Endothelial cell of umbilical vein (primary cell): ENCODE results near the gene DMAC2L. TPM values are rescaled to one million over a fixed set of nuclear protein-coding genes. Genes with fewer than 3 reads are reported as not detected.

ENCODE experiments used
- BruUV-seq: library from RNA; stranded (reverse); fragments of 400-500 nt; replicated peaks from 2 replicates; lab custom pipeline; 2021; lab: Mats Ljungman, UMichigan
- CTCF ChIA-PET: fragments of 300-600, 350-600 bp; sonication (Branson Sonifier 250); formaldehyde crosslinking; loops from one replicate; lab custom pipeline; 2021; ENCODE audit warnings: antibody characterized with exemption, inconsistent platforms; lab: Charles Lee
- POLR2A ChIA-PET: fragments of 300-600, 350-600 bp; sonication (Branson Sonifier 250); formaldehyde crosslinking; loops from one replicate; lab custom pipeline; 2021; ENCODE audit warnings: antibody characterized with exemption, inconsistent platforms; lab: Charles Lee
- DNase-seq: peaks from one replicate; pipeline ENCODE4 v3.0.0-alpha.2; 2011; ENCODE audit warnings: low read depth, low spot score
- FAIRE-seq: peaks from 2 replicates; lab custom pipeline; 2011; peaks lifted over from hg19 to GRCh38; lab: Jason Lieb, UNC
- H2AFZ ChIP-seq: 2 replicates; pipeline ENCODE4 v1.6.0; 2012; ENCODE audit warnings: low read depth, low read length, control low read depth, inconsistent platforms
- H3K27ac ChIP-seq: 2 replicates; pipeline ENCODE4 v1.5.1; 2011; ENCODE audit warnings: low read depth, mild to moderate bottlenecking, control low read depth, low read length, moderate library complexity; ENCODE audit not compliant: insufficient read depth
- H3K27me3 ChIP-seq, 2 experiments: 2 replicates each; pipeline versions ENCODE4 v1.6.0 to v1.6.1; 2011; ENCODE audit warnings: low read length in 2 of 2, mixed read lengths in 1 of 2; ENCODE audit not compliant: control insufficient read depth in 2 of 2, insufficient read depth in 2 of 2
- H3K36me3 ChIP-seq, 2 experiments: 2 replicates in 1 of 2; 3 replicates in 1 of 2; pipeline ENCODE4 v1.5.1; 2011; ENCODE audit warnings: low read length in 2 of 2, mild to moderate bottlenecking in 1 of 2, moderate library complexity in 1 of 2; ENCODE audit not compliant: control insufficient read depth in 2 of 2, insufficient read depth in 2 of 2; ENCODE audit errors: extremely low read depth in 1 of 2
- H3K4me1 ChIP-seq: 3 replicates; pipeline ENCODE4 v1.5.1; 2011; ENCODE audit warnings: mild to moderate bottlenecking, low read length; ENCODE audit not compliant: control insufficient read depth, insufficient read depth; ENCODE audit errors: extremely low read depth
- H3K4me2 ChIP-seq: 2 replicates; pipeline ENCODE4 v1.6.1; 2011; ENCODE audit warnings: low read length, control low read depth, mixed read lengths; ENCODE audit not compliant: insufficient read depth
- H3K4me3 ChIP-seq, 3 experiments: fragments of 200-600 bp in 1 of 3; sonication (generic), shearing (Covaris generic) in 1 of 3; replicated peaks in 1 of 3; 2 replicates each; pipeline ENCODE4 v1.5.1; 2011 to 2016; ENCODE audit warnings: control low read depth in 3 of 3, low read length in 3 of 3, mild to moderate bottlenecking in 2 of 3, inconsistent platforms in 1 of 3, low read depth in 1 of 3, moderate library complexity in 1 of 3; ENCODE audit not compliant: insufficient read depth in 1 of 3
- H3K79me2 ChIP-seq: 2 replicates; pipeline ENCODE4 v1.6.0; 2012; ENCODE audit warnings: low read length, inconsistent platforms; ENCODE audit not compliant: control insufficient read depth, insufficient read depth
- H3K9ac ChIP-seq: replicated peaks from 2 replicates; pipeline ENCODE3; 2011; ENCODE audit warnings: low read length, control low read depth; ENCODE audit not compliant: insufficient read depth; ENCODE audit errors: extremely low read depth
- H3K9me1 ChIP-seq: replicated peaks from 3 replicates; pipeline ENCODE4 v1.6.0; 2011; ENCODE audit warnings: mild to moderate bottlenecking, low read length; ENCODE audit not compliant: control insufficient read depth, insufficient read depth; ENCODE audit errors: extremely low read depth
- H3K9me3 ChIP-seq: replicated peaks from 2 replicates; pipeline ENCODE4 v1.5.1; 2012; ENCODE audit warnings: low read length, inconsistent platforms; ENCODE audit not compliant: control insufficient read depth, insufficient read depth
- H4K20me1 ChIP-seq: replicated peaks from 2 replicates; pipeline ENCODE3; 2011; ENCODE audit warnings: mild to moderate bottlenecking, low read length; ENCODE audit not compliant: control insufficient read depth, insufficient read depth; ENCODE audit errors: extremely low read depth
- EZH2 ChIP-seq: IDR thresholded peaks from 2 replicates; pipeline ENCODE4 v1.6.1; 2012; ENCODE audit warnings: borderline replicate concordance, low read depth, mild to moderate bottlenecking, moderate library complexity, low read length, inconsistent platforms; ENCODE audit not compliant: severe bottlenecking
- FOS ChIP-seq: IDR thresholded peaks from 2 replicates; pipeline ENCODE4 v1.6.1; 2011; ENCODE audit warnings: mild to moderate bottlenecking, low read length, moderate library complexity, borderline replicate concordance; ENCODE audit not compliant: insufficient read depth
- GATA2 ChIP-seq: IDR thresholded peaks from 2 replicates; pipeline ENCODE4 v1.7.0; 2011; ENCODE audit warnings: low read depth, mild to moderate bottlenecking, moderate library complexity, mixed read lengths, low read length; ENCODE audit not compliant: insufficient read length, insufficient read depth
- JUN ChIP-seq: IDR thresholded peaks from 2 replicates; pipeline ENCODE4 v1.6.1; 2011; ENCODE audit warnings: borderline replicate concordance, low read depth; ENCODE audit not compliant: insufficient read length, insufficient read depth
- MYC ChIP-seq: IDR thresholded peaks from one replicate; pipeline ENCODE4 v1.6.1; 2011; ENCODE audit warnings: mild to moderate bottlenecking, low read depth, low read length
- POLR2A ChIP-seq: IDR thresholded peaks from 2 replicates; pipeline ENCODE4 v1.6.1; 2012; ENCODE audit warnings: low read depth, mild to moderate bottlenecking, control low read depth, low read length
- POLR2AphosphoS5 ChIP-seq: IDR thresholded peaks from 2 replicates; pipeline ENCODE4 v1.6.1; 2012; ENCODE audit warnings: low read depth, mild to moderate bottlenecking, control low read depth, low read length, moderate library complexity; ENCODE audit not compliant: insufficient read depth
- dilution Hi-C: fragments of 300-500 bp; cut with MboI; formaldehyde crosslinking; loops from one replicate; pipeline ENCODE4 v1.15.0; 2019; ENCODE audit warnings: low sequenced_read_pairs; ENCODE audit not compliant: extremely low pct_ligation_motif_present
- intact Hi-C: fragments of 100-400 bp; cut with micrococcal nuclease; formaldehyde crosslinking; loops from one replicate; pipeline ENCODE4 v1.10.0; 2022
- polyA plus RNA-seq, 4 experiments: library from polyadenylated mRNA; depleted of rRNA in 3 of 4; stranded (reverse) in 3 of 4; unstranded in 1 of 4; fragments of >200 nt; gene quantifications; 2 replicates each; pipeline versions ENCODE4 v1.2.1 to v1.2.3, GENCODE V29; 2011 to 2012; ENCODE audit warnings: missing spikeins in 1 of 4
- total RNA-seq: library from RNA; stranded (reverse); gene quantifications from 2 replicates; pipeline ENCODE4 v1.2.3, GENCODE V29; 2021
- TF ChIP-seq, protein P1 (sequence below), 2 donors: IDR thresholded peaks; 1 replicate in 1 of 2; 2 replicates in 1 of 2; pipeline ENCODE4 v1.5.1; 2011; ENCODE audit warnings: low read length in 2 of 2, mild to moderate bottlenecking in 2 of 2, moderate library complexity in 2 of 2, control low read depth in 1 of 2, inconsistent platforms in 1 of 2, low read depth in 1 of 2; ENCODE audit not compliant: insufficient read depth in 1 of 2; ENCODE audit errors: extremely low read depth in 1 of 2
- TF ChIP-seq, protein P2 (sequence below): IDR thresholded peaks from 2 replicates; pipeline ENCODE4 v1.6.1; 2011; ENCODE audit not compliant: insufficient read depth, insufficient read length

Gene DMAC2L
- total and polyA plus RNA-seq, 2 donors (not counting 3 experiments of a cell fraction or from before 2014, with no cell fraction given) = 13.9 to 19.2 TPM

DNA sequence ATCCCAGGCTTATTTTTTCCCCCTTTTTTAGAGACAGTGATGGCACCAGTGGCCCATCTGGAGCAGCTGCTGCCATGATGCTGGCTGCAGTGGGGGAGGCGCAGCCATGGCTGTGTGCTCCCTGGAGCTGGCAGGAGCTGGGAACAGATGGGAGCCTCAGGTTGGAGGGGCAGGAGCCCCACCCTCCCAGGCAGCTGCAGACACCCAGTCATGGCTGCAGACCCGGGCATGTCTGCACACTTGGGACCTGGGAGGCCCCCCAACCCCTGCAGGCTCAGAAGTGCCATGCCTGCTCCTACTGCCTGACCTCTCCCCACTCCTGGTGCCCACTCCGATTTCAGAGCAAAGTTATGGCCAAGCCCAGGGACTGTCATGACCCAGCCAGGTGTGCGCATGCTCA lies 59.4 kb downstream of the DMAC2L start:
- no peak for DNase-seq
- intact Hi-C loops (no loop called here), dilution Hi-C loops (no loop called here)
- Histone ChIP-seq H3K79me2 (no peaks in the 10 kb centered on the region), H3K9me3 (no peaks in the 10 kb centered on the region), H3K27me3 (no peaks in the 10 kb centered on the region), H2AFZ (no peak overlapping the region), H4K20me1 (no peaks in the 10 kb centered on the region), H3K27ac (no peak overlapping the region), H3K4me3 (no peak overlapping the region), H3K4me1 (no peaks in the 10 kb centered on the region), H3K36me3 (no peaks in the 10 kb centered on the region), H3K9ac (no peak overlapping the region), H3K9me1 (no peaks in the 10 kb centered on the region), H3K4me2 (no peak overlapping the region)
- no peak for FAIRE-seq
- ChIA-PET CTCF (no interaction called here), POLR2A (no interaction called here)
- no TSS peak for BruUV-seq
- TF ChIP-seq, protein P1, sequence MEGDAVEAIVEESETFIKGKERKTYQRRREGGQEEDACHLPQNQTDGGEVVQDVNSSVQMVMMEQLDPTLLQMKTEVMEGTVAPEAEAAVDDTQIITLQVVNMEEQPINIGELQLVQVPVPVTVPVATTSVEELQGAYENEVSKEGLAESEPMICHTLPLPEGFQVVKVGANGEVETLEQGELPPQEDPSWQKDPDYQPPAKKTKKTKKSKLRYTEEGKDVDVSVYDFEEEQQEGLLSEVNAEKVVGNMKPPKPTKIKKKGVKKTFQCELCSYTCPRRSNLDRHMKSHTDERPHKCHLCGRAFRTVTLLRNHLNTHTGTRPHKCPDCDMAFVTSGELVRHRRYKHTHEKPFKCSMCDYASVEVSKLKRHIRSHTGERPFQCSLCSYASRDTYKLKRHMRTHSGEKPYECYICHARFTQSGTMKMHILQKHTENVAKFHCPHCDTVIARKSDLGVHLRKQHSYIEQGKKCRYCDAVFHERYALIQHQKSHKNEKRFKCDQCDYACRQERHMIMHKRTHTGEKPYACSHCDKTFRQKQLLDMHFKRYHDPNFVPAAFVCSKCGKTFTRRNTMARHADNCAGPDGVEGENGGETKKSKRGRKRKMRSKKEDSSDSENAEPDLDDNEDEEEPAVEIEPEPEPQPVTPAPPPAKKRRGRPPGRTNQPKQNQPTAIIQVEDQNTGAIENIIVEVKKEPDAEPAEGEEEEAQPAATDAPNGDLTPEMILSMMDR (IDR thresholded peaks at IDR 0.05; ENCODE audit: extremely low read depth in 1 of 2, insufficient read depth in 1 of 2, low read depth in 1 of 2, low read length in 2 of 2) = no peak
- TF ChIP-seq EZH2 (no peak), JUN (no peak), POLR2A (no peak)
- TF ChIP-seq, protein P2, sequence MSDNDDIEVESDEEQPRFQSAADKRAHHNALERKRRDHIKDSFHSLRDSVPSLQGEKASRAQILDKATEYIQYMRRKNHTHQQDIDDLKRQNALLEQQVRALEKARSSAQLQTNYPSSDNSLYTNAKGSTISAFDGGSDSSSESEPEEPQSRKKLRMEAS = no peak

DNA sequence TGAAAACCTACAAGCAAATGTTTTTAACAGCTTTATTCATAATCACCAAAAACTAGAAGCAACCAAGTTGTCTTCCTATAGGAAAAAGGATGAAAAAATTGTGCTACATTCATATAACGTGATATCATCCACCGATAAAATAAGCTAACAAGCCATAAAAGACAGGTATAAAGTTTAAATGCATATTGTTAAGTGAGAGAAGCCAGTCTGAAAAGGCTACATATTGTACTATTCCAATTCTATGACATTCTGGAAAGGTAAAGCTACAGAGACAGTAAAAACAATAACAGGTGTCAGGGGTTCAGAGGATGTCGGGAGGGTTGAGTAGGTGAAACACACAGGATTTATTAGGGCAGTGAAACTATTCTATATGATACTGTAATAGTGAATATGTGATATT lies 61.8 kb downstream of the DMAC2L start:
- H4K20me1 ChIP-seq = no peaks in the 10 kb centered on the region
- no peak overlapping the region for H3K9ac ChIP-seq
- dilution Hi-C loops (no loop called here), intact Hi-C loops (no loop called here)
- no peaks in the 10 kb centered on the region for H3K36me3 ChIP-seq
- no peaks in the 10 kb centered on the region for H3K9me3 ChIP-seq
- H3K9me1 ChIP-seq = no peaks in the 10 kb centered on the region
- H2AFZ ChIP-seq = no peak overlapping the region
- no peaks in the 10 kb centered on the region for H3K27me3 ChIP-seq
- TF ChIP-seq, protein P1 (IDR thresholded peaks at IDR 0.05; ENCODE audit: extremely low read depth in 1 of 2, insufficient read depth in 1 of 2, low read depth in 1 of 2, low read length in 2 of 2) = no peak
- no peak for TF ChIP-seq FOS
- TF ChIP-seq JUN = no peak
- no peak for TF ChIP-seq GATA2
- no peak for TF ChIP-seq POLR2AphosphoS5
- no peak for TF ChIP-seq EZH2
- no peak for TF ChIP-seq POLR2A
- TF ChIP-seq MYC = no peak
- TF ChIP-seq, protein P2 = no peak
- H3K4me1 ChIP-seq = no peaks in the 10 kb centered on the region
- ChIA-PET CTCF (interaction anchor here (0.6 to 1.6 kb wide), 3 partner anchors 9 to 53 kb away, joined by 3 to 7 read pairs (median 3); no protein-coding TSS in a partner anchor), POLR2A (no interaction called here)
- no TSS peak for BruUV-seq
- no peak for DNase-seq
- no peak overlapping the region for H3K4me3 ChIP-seq
- FAIRE-seq = no peak
- H3K4me2 ChIP-seq = no peak overlapping the region
- H3K27ac ChIP-seq = no peak overlapping the region
- no peaks in the 10 kb centered on the region for H3K79me2 ChIP-seq
